Endothelial cell of coronary artery (primary cell): ENCODE data around the gene CORO1C. TPM values are rescaled to one million over a fixed set of nuclear protein-coding genes. Genes with fewer than 3 reads are reported as not detected.

Experiments
- total RNA-seq: library from RNA; depleted of rRNA; stranded (reverse); fragments of >200 nt; gene quantifications from 2 replicates; pipeline ENCODE4 v1.2.3, GENCODE V29; 2014

CORO1C gene
- 159 and 295 TPM in 2 replicates for total RNA-seq

DNA sequence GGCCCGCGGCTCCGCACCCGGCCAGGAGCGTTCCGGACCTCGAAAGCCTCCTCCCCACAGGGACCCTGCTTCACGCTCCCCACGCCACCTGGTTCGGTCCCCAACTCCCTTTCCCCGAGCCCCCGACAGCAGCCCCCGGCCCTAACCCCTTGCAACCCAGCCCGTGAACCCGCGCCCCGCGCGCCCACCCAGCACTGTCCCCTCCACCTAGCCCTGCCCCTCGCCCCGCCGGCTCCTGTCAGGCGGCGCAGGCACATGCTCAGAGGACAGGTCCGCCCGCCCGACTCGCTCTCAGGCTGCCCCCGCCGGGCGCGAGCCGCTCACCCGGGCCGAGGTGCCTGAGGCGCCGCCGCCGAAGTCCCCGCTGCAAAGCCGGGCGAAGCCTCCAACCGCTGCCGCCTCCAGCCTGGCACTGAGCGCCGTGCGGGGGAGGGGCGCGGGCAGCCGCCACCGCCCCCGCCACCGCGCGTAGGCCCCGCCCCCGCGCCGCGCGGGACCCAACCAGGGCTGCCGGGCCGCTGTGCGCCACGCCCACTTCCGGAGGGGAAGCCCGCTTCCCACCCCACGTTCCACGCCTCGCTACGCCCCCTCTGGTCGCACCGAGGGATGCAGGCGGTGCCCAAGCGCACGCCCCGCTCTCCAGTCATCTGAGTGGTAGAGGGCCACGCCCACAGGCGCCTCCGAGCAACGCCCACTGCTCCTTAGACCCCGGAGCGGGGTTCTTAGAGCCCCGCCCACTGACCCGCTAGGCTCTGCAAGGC, at the start of gene CORO1C:
Gene CORO1C (minus strand): TSS at position 414 of the 761 bp plus-strand sequence. CDS start 30,200 bp downstream, outside the sequence.

DNA sequence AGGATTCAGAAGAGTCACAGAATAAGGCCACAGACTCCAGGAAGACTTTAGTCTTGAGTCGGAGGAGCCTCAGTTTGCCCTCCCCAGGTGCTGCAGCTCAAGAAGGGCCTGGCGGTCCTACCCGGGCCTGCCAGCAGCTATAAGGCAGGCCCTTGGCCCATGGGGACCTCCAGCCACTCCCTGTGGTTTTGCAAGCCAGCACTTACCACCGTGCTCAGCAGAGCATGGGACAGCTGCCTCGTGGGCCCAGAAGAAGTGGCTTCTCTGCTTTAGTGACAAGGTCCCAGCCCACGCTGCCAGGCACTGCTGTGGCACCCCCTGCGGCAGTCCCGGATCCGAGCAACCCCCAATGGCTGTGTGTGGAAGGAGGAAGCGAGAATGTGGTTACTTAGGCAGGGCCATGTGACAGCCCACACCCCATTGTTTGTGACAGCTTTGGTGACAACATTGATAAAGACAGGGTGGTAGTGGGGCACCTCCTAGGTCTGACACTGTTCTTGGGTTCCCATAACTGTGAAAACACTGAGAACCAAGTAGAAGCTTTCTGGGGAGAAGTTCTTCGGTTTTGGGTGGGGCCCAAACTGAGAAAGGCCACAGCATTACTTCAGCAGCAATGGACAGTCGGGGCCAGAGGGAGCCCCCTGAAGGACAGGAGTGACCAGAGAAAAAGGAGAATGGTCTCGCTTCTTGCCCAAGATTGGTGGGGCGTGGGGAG, 97.6 kb downstream of the CORO1C start, which contains the start of gene SELPLG:
Gene SELPLG (minus strand): TSS at position 361 of the 715 bp plus-strand sequence. CDS start 9,587 bp downstream, outside the sequence.

DNA sequence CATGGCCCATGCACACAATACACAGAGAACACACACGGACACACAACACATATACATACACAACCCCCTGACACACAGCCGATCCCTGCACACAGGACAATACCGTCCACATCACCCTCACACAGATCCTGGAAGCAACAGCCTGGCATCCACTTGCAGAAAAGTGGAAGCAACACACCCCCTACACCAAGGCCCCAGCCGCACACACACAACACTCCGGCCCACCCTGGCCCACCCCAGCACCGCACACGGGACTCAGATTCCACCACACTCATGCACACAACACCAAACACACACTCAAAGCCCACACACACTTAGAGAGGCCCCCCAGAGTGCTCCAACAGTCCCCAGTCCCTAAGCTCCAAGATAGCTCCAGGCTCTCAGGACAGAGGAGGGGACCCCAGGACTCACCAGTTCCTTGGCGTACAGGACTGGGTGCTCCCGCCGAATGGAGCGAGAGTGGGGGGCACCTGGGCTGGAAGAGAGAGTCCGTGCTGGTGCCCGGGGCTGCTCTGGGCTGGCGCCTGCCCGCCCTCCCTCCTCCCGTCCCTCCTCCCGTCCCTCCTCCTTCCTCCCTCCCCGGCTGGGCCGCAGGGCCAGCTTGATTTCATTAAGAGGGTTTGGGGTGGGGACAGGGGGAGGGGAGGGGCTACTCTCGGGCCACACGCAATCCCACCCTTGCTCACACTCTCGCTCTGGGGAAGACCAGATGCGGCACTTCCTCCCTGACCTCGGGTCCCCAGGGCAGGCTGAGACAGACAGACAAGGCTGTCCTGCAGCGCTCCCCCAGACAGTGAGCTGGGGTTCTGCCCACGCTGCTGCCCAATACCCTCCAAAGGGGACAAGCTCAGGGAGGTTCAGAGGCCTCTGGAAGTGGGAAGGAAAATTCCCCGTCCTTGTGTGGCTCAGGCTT, 133.5 kb downstream of the CORO1C start, which contains the start of gene TMEM119:
Gene TMEM119 (minus strand): TSS at position 526 of the 913 bp plus-strand sequence. CDS start 5,701 bp downstream, outside the sequence.

Other genes starting within 250 kb of the CORO1C start
- gene FICD, start 216.2 kb downstream of the CORO1C start, total RNA-seq, result 6.2 and 7.2 TPM in 2 replicates
- gene SART3, start 170.3 kb downstream of the CORO1C start, total RNA-seq, result 127 and 134 TPM in 2 replicates
- 82.8 and 99.0 TPM in 2 replicates for gene ISCU, start 168.9 kb downstream of the CORO1C start, total RNA-seq
- under 0.01 and 0.27 TPM in 2 replicates for gene TMEM119, start 133.4 kb downstream of the CORO1C start, total RNA-seq
- gene SELPLG, start 97.6 kb downstream of the CORO1C start, total RNA-seq, result 0.27 and 0.38 TPM in 2 replicates
- 9.3 and 19.8 TPM in 2 replicates for gene SSH1, start 126.1 kb upstream of the CORO1C start, total RNA-seq
- not detected in 2 replicates for gene DAO, start 148.6 kb upstream of the CORO1C start, total RNA-seq